HG02970 (cell line): ENCODE results near the gene DDR1.
"Not testable (repeated sequence)": the region's sequence is repeated elsewhere in the genome, so short reads cannot be mapped to it uniquely, and the experiment has no call there.

Source experiments
- ATAC-seq: cut with Tn5 transposase; IDR thresholded peaks from one replicate; pipeline ENCODE4 v1.9.1; 2021; ENCODE audit warnings: mild to moderate bottlenecking, moderate library complexity, moderate number of reproducible peaks; ENCODE audit not compliant: unreplicated experiment, low FRiP score

DDR1 gene

GRCh38 chr6:30914076-30914853 is 29.9 kb downstream of the DDR1 start, which contains the start of gene VARS2:
VARS2 (plus strand) TSS chr6:30914238; CDS start chr6:30914837, 599 bp downstream.
- peak; percentile 87 for ATAC-seq

GRCh38 chr6:30914854-30915590 is 30.7 kb downstream of the DDR1 start:
- ATAC-seq = no peak

GRCh38 chr6:30915591-30915946 is 31.2 kb downstream of the DDR1 start:
- no peak for ATAC-seq

GRCh38 chr6:30917041-30917440 is 32.7 kb downstream of the DDR1 start:
- ATAC-seq = no peak

- ATAC-seq = no peak
Measured at GRCh38 chr6:30917487-30917886, 33.2 kb downstream of the DDR1 start.

GRCh38 chr6:30918670-30919069 is 34.4 kb downstream of the DDR1 start:
- ATAC-seq = no peak

- no peak for ATAC-seq
Measured at GRCh38 chr6:30922447-30922852, 38.1 kb downstream of the DDR1 start.

- ATAC-seq = not testable (repeated sequence)
Measured at GRCh38 chr6:30924040-30924627, 39.8 kb downstream of the DDR1 start.

- ATAC-seq = no peak
Measured at GRCh38 chr6:30926644-30927043, 42.3 kb downstream of the DDR1 start.

GRCh38 chr6:30927080-30927479 is 42.8 kb downstream of the DDR1 start:
- not testable (repeated sequence) for ATAC-seq

- no peak for ATAC-seq
Measured at GRCh38 chr6:30928677-30929076, 44.4 kb downstream of the DDR1 start.

GRCh38 chr6:30930506-30930905 is 46.2 kb downstream of the DDR1 start:
- ATAC-seq = no peak

GRCh38 chr6:30931272-30931671 is 47.0 kb downstream of the DDR1 start:
- no peak for ATAC-seq

- no peak for ATAC-seq
Measured at GRCh38 chr6:30931969-30932645, 47.8 kb downstream of the DDR1 start, which contains the start of gene SFTA2. SFTA2 (minus strand) TSS chr6:30932170; CDS start chr6:30932096, 74 bp downstream.

- ATAC-seq = no peak
Measured at GRCh38 chr6:30932665-30933365, 48.5 kb downstream of the DDR1 start.

GRCh38 chr6:30935018-30935417 is 50.7 kb downstream of the DDR1 start:
- no peak for ATAC-seq

- no peak for ATAC-seq
Measured at GRCh38 chr6:30937265-30937664, 52.9 kb downstream of the DDR1 start.

- no peak for ATAC-seq
Measured at GRCh38 chr6:30938730-30939129, 54.4 kb downstream of the DDR1 start.

- no peak for ATAC-seq
Measured at GRCh38 chr6:30939473-30939872, 55.2 kb downstream of the DDR1 start.

- ATAC-seq = no peak
Measured at GRCh38 chr6:30940361-30940986, 56.2 kb downstream of the DDR1 start, which contains the start of gene MUCL3. MUCL3 (plus strand) TSS chr6:30940973; CDS start chr6:30941000, 27 bp downstream.
